MM.1S (cell line): ENCODE data around the gene ELP4.

ENCODE experiments used
- DNase-seq: peaks from one replicate; pipeline ENCODE4 v3.0.0-alpha.2; 2015
- H2AFZ ChIP-seq: fragments of 300-600 bp; sonication (generic); 2 replicates; pipeline ENCODE4 v1.6.0; 2016; ENCODE audit warnings: antibody characterized with exemption, low read length
- H3F3A ChIP-seq: fragments of 300-600 bp; sonication (generic); 2 replicates; pipeline ENCODE4 v1.6.1; 2016; ENCODE audit warnings: mild to moderate bottlenecking, antibody characterized with exemption, low read length, moderate library complexity, mixed read lengths; ENCODE audit not compliant: insufficient read depth
- H3K27ac ChIP-seq: fragments of 300-600 bp; sonication (generic); 2 replicates; pipeline ENCODE4 v1.5.1; 2016; ENCODE audit warnings: mild to moderate bottlenecking, low read length
- H3K27me3 ChIP-seq: fragments of 300-600 bp; sonication (generic); replicated peaks from 2 replicates; pipeline ENCODE4 v1.6.0; 2016; ENCODE audit warnings: low read length; ENCODE audit not compliant: insufficient read depth
- H3K36me3 ChIP-seq: fragments of 300-600 bp; sonication (generic); replicated peaks from 2 replicates; pipeline ENCODE4 v1.6.1; 2016; ENCODE audit warnings: mild to moderate bottlenecking, low read length, mixed read lengths; ENCODE audit not compliant: insufficient read depth
- H3K4me1 ChIP-seq: fragments of 300-600 bp; sonication (generic); 2 replicates; pipeline ENCODE4 v1.6.1; 2016; ENCODE audit warnings: low read length, mixed read lengths
- H3K4me2 ChIP-seq: fragments of 300-600 bp; sonication (generic); 2 replicates; pipeline ENCODE4 v1.6.0; 2016; ENCODE audit warnings: low read depth, low read length
- H3K4me3 ChIP-seq: fragments of 300-600 bp; sonication (generic); 2 replicates; pipeline ENCODE4 v1.5.1; 2016; ENCODE audit warnings: low read length, mixed read lengths
- H3K79me2 ChIP-seq: fragments of 300-600 bp; sonication (generic); 2 replicates; pipeline ENCODE4 v1.6.1; 2016; ENCODE audit warnings: mixed run types, low read length, mixed read lengths
- H3K9ac ChIP-seq: fragments of 300-600 bp; sonication (generic); 2 replicates; pipeline ENCODE4 v1.6.1; 2016; ENCODE audit warnings: low read length, mixed read lengths
- H3K9me2 ChIP-seq: fragments of 300-600 bp; sonication (generic); replicated peaks from 2 replicates; pipeline ENCODE4 v1.6.1; 2016; ENCODE audit warnings: mild to moderate bottlenecking, low read length, mixed read lengths; ENCODE audit not compliant: insufficient read depth
- H3K9me3 ChIP-seq: fragments of 300-600 bp; sonication (generic); replicated peaks from 2 replicates; pipeline ENCODE4 v1.6.1; 2016; ENCODE audit warnings: mild to moderate bottlenecking, low read length, mixed read lengths; ENCODE audit not compliant: insufficient read depth
- H4K20me1 ChIP-seq: fragments of 300-600 bp; sonication (generic); 2 replicates; pipeline ENCODE4 v1.6.1; 2016; ENCODE audit warnings: mild to moderate bottlenecking, low read length, moderate library complexity, mixed read lengths; ENCODE audit not compliant: insufficient read depth
- EZH2 ChIP-seq: fragments of 300-600 bp; sonication (generic); optimal IDR thresholded peaks from 2 replicates; pipeline ENCODE3; 2017; ENCODE audit warnings: low read depth, mild to moderate bottlenecking, antibody characterized with exemption, low read length, mixed read lengths
- EZH2phosphoT487 ChIP-seq: fragments of 300-600 bp; sonication (generic); IDR thresholded peaks from 2 replicates; pipeline ENCODE4 v1.6.1; 2018; ENCODE audit warnings: antibody characterized with exemption, low read length
- TF ChIP-seq, protein P1 (sequence below): fragments of 300-600 bp; sonication (generic); IDR thresholded peaks from 2 replicates; pipeline ENCODE4 v1.5.1; 2016; ENCODE audit warnings: antibody characterized with exemption, low read length, mixed read lengths

ELP4 gene

DNA sequence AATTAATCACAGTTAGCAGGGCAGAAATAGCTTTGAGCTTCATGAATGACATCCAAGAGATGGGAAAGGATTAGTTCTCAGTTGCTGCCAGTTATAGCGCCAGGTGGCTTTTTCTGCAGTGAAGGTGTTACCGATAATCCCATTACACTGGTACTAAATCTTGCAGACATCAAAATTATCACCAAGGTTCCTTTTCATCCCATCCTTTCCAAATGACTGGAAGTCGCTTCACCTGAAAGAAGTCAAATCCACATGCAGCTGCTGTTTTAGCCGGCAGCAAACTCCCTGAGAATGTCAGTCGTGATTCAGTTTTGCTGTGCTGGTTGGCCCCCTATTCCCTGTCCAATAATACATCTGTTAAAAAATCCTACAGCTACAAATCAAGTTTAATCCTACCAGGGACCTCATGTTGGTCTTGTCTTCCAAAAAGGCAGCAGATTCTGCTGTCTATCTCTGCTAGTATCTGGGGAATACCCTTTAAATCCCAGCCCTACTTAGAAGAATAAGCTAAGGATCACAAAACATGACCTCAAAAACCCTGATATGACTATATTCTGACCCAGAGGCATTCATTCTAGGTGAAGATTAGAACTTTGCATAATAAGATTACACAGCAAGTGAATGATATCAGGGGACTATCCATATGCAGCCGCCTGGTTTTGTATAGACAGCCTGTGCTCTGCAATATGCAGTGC lies 31.9 kb upstream of the ELP4 start:
- Histone ChIP-seq H3F3A (no peaks in the 10 kb centered on the region), H2AFZ (no peak overlapping the region), H3K4me1 (no peaks in the 10 kb centered on the region), H3K27ac (no peak overlapping the region), H3K9me2 (no peaks in the 10 kb centered on the region), H3K9ac (no peak overlapping the region), H3K36me3 (no peaks in the 10 kb centered on the region), H3K27me3 (no peaks in the 10 kb centered on the region), H3K4me2 (no peak overlapping the region), H3K9me3 (no peaks in the 10 kb centered on the region), H3K4me3 (no peak overlapping the region), H3K79me2 (no peaks in the 10 kb centered on the region), H4K20me1 (no peaks in the 10 kb centered on the region)
- TF ChIP-seq EZH2, result no peak
- TF ChIP-seq, protein P1, sequence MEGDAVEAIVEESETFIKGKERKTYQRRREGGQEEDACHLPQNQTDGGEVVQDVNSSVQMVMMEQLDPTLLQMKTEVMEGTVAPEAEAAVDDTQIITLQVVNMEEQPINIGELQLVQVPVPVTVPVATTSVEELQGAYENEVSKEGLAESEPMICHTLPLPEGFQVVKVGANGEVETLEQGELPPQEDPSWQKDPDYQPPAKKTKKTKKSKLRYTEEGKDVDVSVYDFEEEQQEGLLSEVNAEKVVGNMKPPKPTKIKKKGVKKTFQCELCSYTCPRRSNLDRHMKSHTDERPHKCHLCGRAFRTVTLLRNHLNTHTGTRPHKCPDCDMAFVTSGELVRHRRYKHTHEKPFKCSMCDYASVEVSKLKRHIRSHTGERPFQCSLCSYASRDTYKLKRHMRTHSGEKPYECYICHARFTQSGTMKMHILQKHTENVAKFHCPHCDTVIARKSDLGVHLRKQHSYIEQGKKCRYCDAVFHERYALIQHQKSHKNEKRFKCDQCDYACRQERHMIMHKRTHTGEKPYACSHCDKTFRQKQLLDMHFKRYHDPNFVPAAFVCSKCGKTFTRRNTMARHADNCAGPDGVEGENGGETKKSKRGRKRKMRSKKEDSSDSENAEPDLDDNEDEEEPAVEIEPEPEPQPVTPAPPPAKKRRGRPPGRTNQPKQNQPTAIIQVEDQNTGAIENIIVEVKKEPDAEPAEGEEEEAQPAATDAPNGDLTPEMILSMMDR, result no peak
- no peak for TF ChIP-seq EZH2phosphoT487
- no peak for DNase-seq

DNA sequence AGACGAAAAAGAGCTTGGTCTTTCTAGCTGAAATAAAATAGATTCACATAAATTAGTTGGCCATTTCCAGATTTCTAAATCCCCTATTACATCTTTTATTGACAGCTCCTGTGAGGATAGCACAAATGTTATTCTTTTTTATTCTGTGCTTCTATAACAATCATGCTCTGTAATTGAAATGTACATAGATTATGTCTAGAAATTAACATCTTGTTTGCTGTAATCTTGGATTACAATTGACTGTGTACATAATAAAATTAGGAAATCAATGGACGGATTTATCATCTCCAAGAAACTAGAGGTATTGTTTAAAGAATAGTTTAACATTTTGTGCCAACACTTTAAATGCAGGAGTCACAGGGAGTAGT lies 31.4 kb upstream of the ELP4 start:
- Histone ChIP-seq H4K20me1 (no peaks in the 10 kb centered on the region), H3K4me2 (no peak overlapping the region), H3F3A (no peaks in the 10 kb centered on the region), H3K27ac (no peak overlapping the region), H3K79me2 (no peaks in the 10 kb centered on the region), H3K9me2 (no peaks in the 10 kb centered on the region), H3K9me3 (no peaks in the 10 kb centered on the region), H3K4me1 (no peaks in the 10 kb centered on the region), H3K27me3 (no peaks in the 10 kb centered on the region), H3K36me3 (no peaks in the 10 kb centered on the region), H2AFZ (no peak overlapping the region), H3K4me3 (no peak overlapping the region), H3K9ac (no peak overlapping the region)
- DNase-seq, result no peak
- TF ChIP-seq EZH2phosphoT487 (no peak), EZH2 (no peak)
- TF ChIP-seq, protein P1, result no peak

DNA sequence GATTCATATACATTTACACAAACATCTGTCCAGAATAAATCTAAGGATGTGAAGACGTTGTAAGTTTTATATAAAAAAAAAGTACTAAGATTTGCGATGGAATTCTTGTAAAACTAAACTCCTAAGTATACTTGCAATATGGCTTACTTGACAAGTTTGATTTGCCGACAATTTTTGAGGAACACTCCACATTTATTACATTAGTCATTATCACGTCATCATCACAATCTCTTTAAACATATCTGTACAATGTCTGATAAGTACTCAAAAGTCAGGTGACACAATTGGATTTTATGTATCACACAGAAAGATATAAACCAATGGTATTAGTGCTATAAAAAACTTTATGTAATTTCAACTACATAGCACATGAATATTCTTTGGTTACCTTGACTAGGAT lies 30.5 kb upstream of the ELP4 start:
- TF ChIP-seq EZH2 (no peak), EZH2phosphoT487 (no peak)
- TF ChIP-seq, protein P1, result no peak
- no peak for DNase-seq

More for the DNA sequence above, 30.5 kb upstream of the ELP4 start:
- Histone ChIP-seq H3K9ac (no peak overlapping the region), H3K4me3 (no peak overlapping the region), H3K9me3 (no peaks in the 10 kb centered on the region), H3K27me3 (no peaks in the 10 kb centered on the region), H3K4me2 (no peak overlapping the region), H3F3A (no peaks in the 10 kb centered on the region), H3K27ac (no peak overlapping the region), H3K36me3 (no peaks in the 10 kb centered on the region), H3K4me1 (no peaks in the 10 kb centered on the region), H4K20me1 (no peaks in the 10 kb centered on the region), H3K9me2 (no peaks in the 10 kb centered on the region), H2AFZ (no peak overlapping the region), H3K79me2 (no peaks in the 10 kb centered on the region)
